ENCODE results near the gene PDE9A.
"Not testable (repeated sequence)": the region's sequence is repeated elsewhere in the genome, so short reads cannot be mapped to it uniquely, and the experiment has no call there.

Gene PDE9A

GRCh38 chr21:42624095-42624790 is 29.2 kb upstream of the PDE9A start:
- no peak for DNase-seq (ENCODE audit: low read depth)

- DNase-seq (ENCODE audit: low read depth) = no peak
Measured at GRCh38 chr21:42624936-42625335, 28.5 kb upstream of the PDE9A start.

- DNase-seq (ENCODE audit: low read depth) = no peak
Measured at GRCh38 chr21:42626171-42626570, 27.2 kb upstream of the PDE9A start.

- no peak for DNase-seq (ENCODE audit: low read depth)
Measured at GRCh38 chr21:42627527-42628289, 25.7 kb upstream of the PDE9A start.

GRCh38 chr21:42628466-42629061 is 24.9 kb upstream of the PDE9A start:
- DNase-seq (ENCODE audit: low read depth) = not testable (repeated sequence)

GRCh38 chr21:42629933-42630589 is 23.4 kb upstream of the PDE9A start:
- DNase-seq (ENCODE audit: low read depth) = no peak

GRCh38 chr21:42630626-42631025 is 22.8 kb upstream of the PDE9A start:
- no peak for DNase-seq (ENCODE audit: low read depth)

GRCh38 chr21:42631142-42631541 is 22.3 kb upstream of the PDE9A start:
- DNase-seq (ENCODE audit: low read depth) = no peak

GRCh38 chr21:42632336-42632751 is 21.1 kb upstream of the PDE9A start:
- DNase-seq (ENCODE audit: low read depth) = no peak

GRCh38 chr21:42632771-42633690 is 20.4 kb upstream of the PDE9A start:
- DNase-seq (ENCODE audit: low read depth) = no peak

- DNase-seq (ENCODE audit: low read depth) = no peak
Measured at GRCh38 chr21:42633858-42634257, 19.6 kb upstream of the PDE9A start.

- DNase-seq (ENCODE audit: low read depth) = no peak
Measured at GRCh38 chr21:42635848-42636519, 17.4 kb upstream of the PDE9A start.

- DNase-seq (ENCODE audit: low read depth) = no peak
Measured at GRCh38 chr21:42636520-42637266, 16.7 kb upstream of the PDE9A start.

GRCh38 chr21:42637267-42638041 is 16.0 kb upstream of the PDE9A start:
- no peak for DNase-seq (ENCODE audit: low read depth)

- DNase-seq (ENCODE audit: low read depth) = no peak
Measured at GRCh38 chr21:42638266-42638863, 15.1 kb upstream of the PDE9A start.

- no peak for DNase-seq (ENCODE audit: low read depth)
Measured at GRCh38 chr21:42639646-42640152, 13.7 kb upstream of the PDE9A start.

- no peak for DNase-seq (ENCODE audit: low read depth)
Measured at GRCh38 chr21:42640486-42640885, 12.9 kb upstream of the PDE9A start.

GRCh38 chr21:42641311-42642218 is 11.9 kb upstream of the PDE9A start:
- DNase-seq (ENCODE audit: low read depth) = no peak
